GM12891 (cell line): Measurements from ENCODE around the gene SLIT1.

Experiments used
- DNase-seq: peaks from one replicate; pipeline ENCODE4 v3.0.0; 2011; ENCODE audit warnings: low spot score; ENCODE audit not compliant: insufficient read length
- FAIRE-seq: peaks from 2 replicates; lab custom pipeline; 2011; peaks lifted over from hg19 to GRCh38; lab: Jason Lieb, UNC
- PAX5 ChIP-seq: IDR thresholded peaks from 2 replicates; pipeline ENCODE4 v1.6.1; 2011; ENCODE audit warnings: low read length, moderate library complexity, mild to moderate bottlenecking; ENCODE audit not compliant: insufficient read depth, severe bottlenecking
- POLR2A ChIP-seq: IDR thresholded peaks from 2 replicates; pipeline ENCODE4 v1.6.1; 2011; ENCODE audit warnings: low read depth, low read length, control low read depth
- POLR2AphosphoS5 ChIP-seq: IDR thresholded peaks from 2 replicates; pipeline ENCODE4 v1.6.1; 2011; ENCODE audit warnings: low read depth, low read length, control low read depth
- POU2F2 ChIP-seq: IDR thresholded peaks from 2 replicates; pipeline ENCODE4 v1.6.1; 2011; ENCODE audit warnings: low read depth, mild to moderate bottlenecking, control low read depth, low read length, moderate library complexity
- SPI1 ChIP-seq: IDR thresholded peaks from 2 replicates; pipeline ENCODE4 v1.6.1; 2011; ENCODE audit warnings: low read depth, low read length, control low read depth
- TAF1 ChIP-seq: IDR thresholded peaks from 2 replicates; pipeline ENCODE4 v1.6.1; 2011; ENCODE audit warnings: low read depth, low read length, control low read depth

The SLIT1 gene

DNA sequence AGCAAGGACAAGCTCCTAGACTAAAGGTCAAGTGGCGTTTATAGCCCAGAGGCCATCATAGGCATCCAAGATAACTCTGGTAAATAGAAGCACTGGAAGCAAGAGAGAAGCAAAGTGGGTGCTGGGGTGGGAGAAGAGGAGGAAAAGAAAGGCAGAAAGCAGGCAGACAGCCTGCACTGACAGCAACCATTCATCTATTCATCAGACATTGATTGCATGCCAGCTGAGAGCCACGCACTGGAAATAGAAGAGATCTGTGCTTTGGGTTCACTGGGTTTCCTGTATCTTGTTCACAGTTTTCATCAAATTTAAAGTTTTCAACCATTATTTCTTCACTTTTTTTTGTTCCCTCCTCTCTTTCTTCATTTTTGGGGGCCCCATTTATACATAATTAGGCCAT, 4.7 kb upstream of the SLIT1 start:
- no peak for DNase-seq
- no peak for FAIRE-seq

DNA sequence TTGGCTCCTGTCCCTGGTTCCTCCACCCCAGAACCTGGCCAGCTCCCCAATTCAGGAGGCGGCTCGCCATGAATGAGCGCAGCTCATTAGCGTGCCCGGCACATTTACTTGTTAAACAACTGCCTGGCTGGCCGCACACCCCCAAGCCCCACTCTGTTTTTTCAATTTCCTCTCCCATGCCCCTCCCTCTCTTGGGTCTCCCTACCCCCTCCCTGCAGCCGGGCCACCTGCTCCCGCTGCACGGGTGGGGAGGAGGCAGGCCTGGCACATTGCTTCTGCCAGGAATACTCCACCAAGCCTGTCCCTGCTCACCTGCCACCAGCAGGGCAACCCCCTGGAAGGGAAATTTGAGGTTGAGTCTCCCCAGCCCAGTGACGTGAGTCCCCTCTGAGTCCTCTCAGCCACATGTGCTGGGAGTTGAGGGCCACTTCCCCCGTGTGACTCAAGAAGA, 2.5 kb upstream of the SLIT1 start:
- no peak for FAIRE-seq
- DNase-seq = no peak
- TF ChIP-seq TAF1 (no peak), SPI1 (peak; percentile 32; the same call in 1 of the 2 replicates)

More for the DNA sequence above, 4.7 kb upstream of the SLIT1 start:
- no peak for TF ChIP-seq SPI1
- no peak for TF ChIP-seq POU2F2
- TF ChIP-seq POLR2A = no peak
- TF ChIP-seq PAX5 = no peak
- no peak for TF ChIP-seq TAF1
- TF ChIP-seq POLR2AphosphoS5 = no peak

DNA sequence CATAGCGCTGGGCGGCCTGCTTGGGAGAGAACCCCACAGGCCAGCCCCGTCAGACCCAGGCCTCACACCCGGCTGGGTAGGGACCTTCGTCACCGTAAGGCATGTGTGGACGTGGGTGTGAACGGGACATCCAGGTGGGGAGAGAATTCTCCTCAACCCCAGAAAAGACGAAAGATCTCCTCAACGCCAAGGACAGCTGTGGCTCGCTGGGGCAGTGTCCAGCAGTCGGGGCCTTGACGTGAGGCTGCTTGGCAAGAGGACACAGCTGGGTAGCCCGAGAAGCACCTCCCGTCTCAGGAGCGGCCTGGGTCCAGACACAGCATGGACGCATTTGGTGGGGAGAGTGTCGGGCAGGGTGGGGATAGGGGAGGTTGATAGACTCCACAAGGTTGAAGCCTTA, 1.2 kb upstream of the SLIT1 start:
- FAIRE-seq = no peak

GRCh38 chr10:97184971-97185325, 811 bp downstream of the SLIT1 start:
- DNase-seq (no peak), FAIRE-seq (no peak)
- TF ChIP-seq PAX5 (no peak), POLR2A (no peak), POU2F2 (no peak), TAF1 (no peak), SPI1 (no peak), POLR2AphosphoS5 (no peak)

More for the DNA sequence above, 1.2 kb upstream of the SLIT1 start:
- no peak for DNase-seq
- TF ChIP-seq SPI1 (no peak), TAF1 (no peak), POLR2A (no peak), POLR2AphosphoS5 (no peak), PAX5 (no peak), POU2F2 (no peak)

- TF ChIP-seq TAF1 = no peak
- TF ChIP-seq PAX5 = no peak
- no peak for TF ChIP-seq SPI1
- no peak for TF ChIP-seq POLR2AphosphoS5
- no peak for TF ChIP-seq POLR2A
- no peak for TF ChIP-seq POU2F2
- no peak for FAIRE-seq
- DNase-seq = no peak
Observed at GRCh38 chr10:97183314-97183713, 2.4 kb downstream of the SLIT1 start.

GRCh38 chr10:97182288-97182990, 3.3 kb downstream of the SLIT1 start:
- no peak for FAIRE-seq
- TF ChIP-seq POLR2AphosphoS5 (no peak), PAX5 (no peak), SPI1 (no peak), POLR2A (no peak), POU2F2 (no peak), TAF1 (no peak)
- DNase-seq = no peak

- TF ChIP-seq TAF1 (no peak), POU2F2 (no peak), POLR2A (no peak), PAX5 (no peak), SPI1 (no peak), POLR2AphosphoS5 (no peak)
- FAIRE-seq (no peak), DNase-seq (no peak)
Observed at GRCh38 chr10:97180986-97181385, 4.8 kb downstream of the SLIT1 start.

DNA sequence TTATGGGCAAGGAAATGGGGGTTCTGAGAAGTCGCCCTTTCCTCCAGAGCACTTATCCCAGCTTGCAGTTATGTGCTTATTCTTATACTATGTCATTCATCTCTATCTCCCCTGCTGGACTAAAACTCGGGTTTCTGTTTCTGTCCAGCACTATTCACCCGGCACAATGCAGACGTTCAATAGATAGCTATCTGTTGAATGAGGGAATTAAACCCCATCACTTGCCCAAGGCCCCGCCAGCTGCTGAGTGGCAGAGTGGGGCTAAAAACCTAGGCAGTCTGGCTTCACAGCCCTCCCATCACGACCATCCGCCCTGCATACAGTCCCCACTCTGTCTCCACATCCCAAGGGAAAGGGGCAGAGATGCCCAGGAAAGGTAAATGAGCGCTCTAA, 5.4 kb downstream of the SLIT1 start:
- DNase-seq = no peak
- no peak for FAIRE-seq
- TF ChIP-seq SPI1 (no peak), PAX5 (no peak), POLR2A (no peak), POU2F2 (no peak), POLR2AphosphoS5 (no peak), TAF1 (no peak)

DNA sequence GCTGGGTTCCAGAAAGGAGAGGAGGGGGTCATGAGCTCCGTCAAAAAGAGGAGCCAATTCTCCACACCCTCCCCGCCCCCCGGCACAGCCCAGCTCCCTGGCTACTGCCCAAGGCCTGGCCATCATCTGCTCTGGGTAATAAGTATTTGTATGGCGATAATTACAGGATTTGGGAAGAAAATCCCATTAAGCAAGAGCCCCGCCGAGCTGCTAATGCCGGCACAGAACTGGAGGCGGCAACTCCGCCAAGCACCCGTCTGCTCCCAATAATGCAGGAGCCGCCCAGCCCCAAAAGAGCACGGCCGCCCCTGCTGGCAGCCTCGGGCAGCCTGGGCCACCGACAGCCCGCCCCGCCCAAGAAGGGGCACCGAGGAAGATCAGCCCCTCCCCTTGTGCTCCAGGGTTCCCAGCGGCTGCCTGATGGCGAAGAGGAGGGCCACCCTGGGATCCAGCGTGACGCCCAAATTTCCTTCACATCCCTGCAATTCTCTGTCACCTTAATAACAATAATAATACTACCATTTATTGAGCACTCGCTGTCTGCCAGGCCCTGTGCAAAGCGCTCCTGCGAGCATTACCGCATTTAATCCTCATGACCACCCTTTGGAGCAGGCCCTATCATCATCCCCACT, 5.9 kb downstream of the SLIT1 start:
- FAIRE-seq = no peak
- TF ChIP-seq SPI1 (no peak), POLR2A (no peak), POLR2AphosphoS5 (no peak), POU2F2 (no peak), TAF1 (no peak), PAX5 (no peak)
- no peak for DNase-seq

DNA sequence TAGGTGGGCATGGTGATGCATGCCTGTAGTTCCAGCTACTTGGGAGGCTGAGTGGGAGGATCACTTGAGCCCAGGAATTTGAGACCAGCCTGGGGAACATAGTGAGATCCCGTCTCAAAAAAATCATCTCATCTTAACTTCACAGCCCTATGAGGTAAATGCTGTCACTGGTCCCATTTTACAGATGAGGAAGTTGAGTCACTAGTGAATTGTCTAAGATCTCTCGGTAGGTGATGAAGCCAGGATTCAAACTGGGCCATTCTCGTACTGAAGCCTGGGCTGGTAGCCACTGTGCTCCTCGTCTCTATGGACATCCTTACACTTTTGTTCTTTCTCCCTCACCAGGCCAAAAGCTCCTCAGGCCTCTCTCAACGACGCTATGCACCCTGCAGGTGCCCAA, 6.4 kb downstream of the SLIT1 start:
- FAIRE-seq = no peak
- no peak for DNase-seq
- TF ChIP-seq TAF1 (no peak), SPI1 (no peak), POLR2AphosphoS5 (no peak), PAX5 (no peak), POLR2A (no peak), POU2F2 (no peak)
